Fibroblast of skin of left quadriceps (primary cell): Measurements from ENCODE around the gene NGEF.

Source experiments
- DNase-seq, 2 experiments: peaks; one replicate each; pipeline ENCODE4 v3.0.0-alpha.2; 2013; ENCODE audit warnings: low read depth in 2 of 2

The NGEF gene

GRCh38 chr2:232971744-232972143 lies 41.3 kb downstream of the NGEF start:
- DNase-seq = no peak

- no peak for DNase-seq
Observed at GRCh38 chr2:232970051-232970450, 43.0 kb downstream of the NGEF start.

- DNase-seq = no peak
Observed at GRCh38 chr2:232967474-232967873, 45.6 kb downstream of the NGEF start.

- no peak for DNase-seq
Observed at GRCh38 chr2:232966122-232966521, 46.9 kb downstream of the NGEF start.

GRCh38 chr2:232963913-232964312 lies 49.1 kb downstream of the NGEF start:
- DNase-seq = no peak

- no peak for DNase-seq
Observed at GRCh38 chr2:232960862-232961261, 52.2 kb downstream of the NGEF start.

GRCh38 chr2:232959139-232959538 lies 53.9 kb downstream of the NGEF start:
- DNase-seq = no peak

- DNase-seq = no peak
Observed at GRCh38 chr2:232957657-232958090, 55.4 kb downstream of the NGEF start.

- DNase-seq = no peak
Observed at GRCh38 chr2:232955856-232956255, 57.2 kb downstream of the NGEF start.

- DNase-seq = no peak
Observed at GRCh38 chr2:232954691-232955090, 58.4 kb downstream of the NGEF start.

GRCh38 chr2:232951891-232952290 lies 61.2 kb downstream of the NGEF start:
- no peak for DNase-seq

- no peak for DNase-seq
Observed at GRCh38 chr2:232951181-232951580, 61.9 kb downstream of the NGEF start.

GRCh38 chr2:232950751-232951150 lies 62.3 kb downstream of the NGEF start:
- DNase-seq = no peak

- DNase-seq = no peak
Observed at GRCh38 chr2:232949016-232949415, 64.0 kb downstream of the NGEF start.

- no peak for DNase-seq
Observed at GRCh38 chr2:232942831-232943230, 70.2 kb downstream of the NGEF start.

GRCh38 chr2:232941912-232942594 lies 71.0 kb downstream of the NGEF start:
- DNase-seq = no peak

- no peak for DNase-seq
Observed at GRCh38 chr2:232941400-232941799, 71.7 kb downstream of the NGEF start.

- DNase-seq = no peak
Observed at GRCh38 chr2:232940724-232941123, 72.3 kb downstream of the NGEF start.

- DNase-seq = no peak
Observed at GRCh38 chr2:232937278-232937906, 75.7 kb downstream of the NGEF start.

- DNase-seq = no peak
Observed at GRCh38 chr2:232931636-232932035, 81.4 kb downstream of the NGEF start.

- DNase-seq = no peak
Observed at GRCh38 chr2:232930059-232930400, 83.0 kb downstream of the NGEF start.

- DNase-seq = no peak
Observed at GRCh38 chr2:232929303-232930058, 83.6 kb downstream of the NGEF start.
